ENCODE measurements around the gene CFAP45. TPM values are rescaled to one million over a fixed set of nuclear protein-coding genes. Genes with fewer than 3 reads are reported as not detected.

CFAP45 gene
- total and polyA plus RNA-seq, 2 of the 8 experiments (the other 6 are each of a cell fraction or from before 2014, with no cell fraction given) = 0.05 TPM; not detected in 1

- no peak for TF ChIP-seq SAP30 (IDR thresholded peaks at IDR 0.05; ENCODE audit: insufficient read depth, insufficient replicate concordance, low read length)
- TF ChIP-seq EP300 (IDR thresholded peaks at IDR 0.05; ENCODE audit: borderline replicate concordance in 1 of 2, low read depth in 2 of 2, low read length in 2 of 2) = no peak
- TF ChIP-seq SP2 (IDR thresholded peaks at IDR 0.05; ENCODE audit: low read length) = no peak
- TF ChIP-seq YY1 (IDR thresholded peaks at IDR 0.05; ENCODE audit: low read depth, low read length) = no peak
- no peak for TF ChIP-seq EZH2 (IDR thresholded peaks at IDR 0.05; ENCODE audit: low read depth, low read length, severe bottlenecking)
- no peak for TF ChIP-seq CBX5 (IDR thresholded peaks at IDR 0.05; ENCODE audit: low read depth, low read length)
- TF ChIP-seq SIN3A (conservative IDR thresholded peaks at IDR 0.05 in 1 of 2, IDR thresholded peaks at IDR 0.05 in 1 of 2; ENCODE audit: low read depth in 1 of 2, low read length in 2 of 2) = no peak
- TF ChIP-seq EGR1 (IDR thresholded peaks at IDR 0.05; ENCODE audit: borderline replicate concordance, low read depth, low read length) = no peak
Measured at GRCh38 chr1:159843459-159843858, 56.5 kb downstream of the CFAP45 start (continued).

Data from H1 (cell line).